CD4-positive, alpha-beta T cell (primary cell): ENCODE data around the gene BMX. TPM values are rescaled to one million over a fixed set of nuclear protein-coding genes. Genes with fewer than 3 reads are reported as not detected.

Source experiments
- ATAC-seq: fragments of 200-7000 bp; cut with Tn5 transposase; one replicate; pipeline ENCODE4 v1.10.0; 2022; ENCODE audit warnings: mild to moderate bottlenecking; ENCODE audit not compliant: poor library complexity
- CTCF ChIA-PET: fragments of 350-600 bp; sonication (Branson Sonifier 250); formaldehyde crosslinking; loops from one replicate; lab custom pipeline; 2021; ENCODE audit warnings: antibody characterized with exemption, inconsistent platforms; lab: Charles Lee
- POLR2A ChIA-PET: fragments of 350-600 bp; sonication (Branson Sonifier 250); formaldehyde crosslinking; loops from one replicate; lab custom pipeline; 2021; ENCODE audit warnings: antibody characterized with exemption, inconsistent platforms; lab: Charles Lee
- DNase-seq, 14 experiments: peaks; one replicate each; pipeline ENCODE4 v3.0.0-alpha.2; 2013 to 2020; ENCODE audit warnings: mixed read lengths in 2 of 14
- H3K27ac ChIP-seq, 2 donors: one replicate each; pipeline versions ENCODE4 v1.5.1 to v1.7.0; 2013; ENCODE audit warnings: low read length in 2 of 2, low read depth in 1 of 2, mild to moderate bottlenecking in 1 of 2
- H3K27me3 ChIP-seq, 2 experiments: 1 replicate in 1 of 2; 2 replicates in 1 of 2; pipeline versions ENCODE4 v1.6.1 to v1.7.0; 2013; ENCODE audit warnings: low read length in 2 of 2, control low read depth in 1 of 2, mild to moderate bottlenecking in 1 of 2, moderate library complexity in 1 of 2; ENCODE audit not compliant: insufficient read depth in 2 of 2, control insufficient read depth in 1 of 2
- H3K36me3 ChIP-seq: one replicate; pipeline ENCODE4 v1.6.1; 2013; ENCODE audit warnings: low read length, control low read depth; ENCODE audit not compliant: insufficient read depth
- H3K4me1 ChIP-seq: one replicate; pipeline ENCODE4 v1.6.1; 2013; ENCODE audit warnings: low read length, control low read depth; ENCODE audit not compliant: insufficient read depth
- H3K4me3 ChIP-seq: one replicate; pipeline ENCODE4 v1.5.1; 2013; ENCODE audit warnings: mild to moderate bottlenecking, low read length, moderate library complexity
- H3K9me3 ChIP-seq, 2 experiments: 1 replicate in 1 of 2; 2 replicates in 1 of 2; pipeline versions ENCODE4 v1.6.1 to v1.7.0; 2013; ENCODE audit warnings: low read length in 2 of 2, mild to moderate bottlenecking in 2 of 2, control low read depth in 1 of 2, moderate library complexity in 1 of 2; ENCODE audit not compliant: control insufficient read depth in 1 of 2, insufficient read depth in 1 of 2
- H3K27ac Mint-ChIP-seq: one replicate; pipeline ENCODE4 v1.8.0; 2020; ENCODE audit warnings: mixed read lengths
- H3K27me3 Mint-ChIP-seq: one replicate; pipeline ENCODE4 v1.8.0; 2021; ENCODE audit warnings: mixed read lengths
- H3K36me3 Mint-ChIP-seq: one replicate; pipeline ENCODE4 v1.8.0; 2021; ENCODE audit warnings: low read depth, mixed read lengths
- H3K4me1 Mint-ChIP-seq: one replicate; pipeline ENCODE4 v1.8.0; 2021; ENCODE audit warnings: low read depth, mixed read lengths
- H3K4me3 Mint-ChIP-seq: one replicate; pipeline ENCODE4 v1.8.0; 2020; ENCODE audit warnings: mild to moderate bottlenecking, mixed read lengths
- H3K9me3 Mint-ChIP-seq: one replicate; pipeline ENCODE4 v1.8.0; 2020; ENCODE audit warnings: mixed read lengths
- intact Hi-C, 2 experiments: fragments of 100-400 bp; cut with DNase I in 1 of 2; cut with micrococcal nuclease in 1 of 2; formaldehyde crosslinking; loops; one replicate each; pipeline versions ENCODE4 v1.15.1 to v1.9.0; 2023 to 2025; cut with DNase I, micrococcal nuclease
- total RNA-seq, 174 experiments: library from RNA in 2 of 174; stranded (reverse) in 2 of 174; gene quantifications; one replicate each; pipeline ENCODE4 v1.2.3 and lab custom pipeline; 2021 to 2026
- TF ChIP-seq, protein P1 (sequence below): fragments of 200-600 bp; IDR thresholded peaks from one replicate; pipeline ENCODE4 v1.8.0; 2022; ENCODE audit warnings: antibody characterized with exemption, mild to moderate bottlenecking

BMX gene
- total RNA-seq, 2 experiments from 2014 or later, result not detected

DNA sequence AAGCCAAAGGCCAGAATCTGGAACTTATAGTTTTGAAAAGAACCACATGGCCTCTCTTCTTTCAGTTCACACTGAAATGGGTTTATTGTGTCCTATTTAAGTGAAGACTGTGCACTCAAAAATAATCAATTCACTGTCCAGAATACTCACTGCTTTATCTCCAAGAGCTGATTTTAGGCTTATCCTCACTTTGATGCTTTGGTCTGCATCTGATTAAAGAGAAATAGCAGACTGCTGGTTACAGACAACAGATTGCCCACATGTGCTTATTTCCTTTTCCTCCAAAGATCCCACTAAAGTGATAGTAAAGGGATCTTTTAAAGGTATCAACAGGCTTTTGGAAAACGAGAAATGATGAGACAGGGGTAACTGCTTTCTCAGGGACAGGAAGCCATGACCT lies 69.5 kb downstream of the BMX start:
- Histone ChIP-seq H3K9me3 (no peaks in the 10 kb centered on the region), H3K27me3 (peaks cover 0 to 4% of the 10 kb centered on the region in 2 experiments), H3K4me3 (no peak overlapping the region), H3K27ac (no peak overlapping the region), H3K36me3 (no peaks in the 10 kb centered on the region), H3K4me1 (no peaks in the 10 kb centered on the region)
- no peak overlapping the region for H3K4me3 Mint-ChIP-seq
- DNase-seq (no peak), ATAC-seq (no peak)
- no peaks in the 10 kb centered on the region for H3K4me1 Mint-ChIP-seq
- no peak overlapping the region for H3K27ac Mint-ChIP-seq
- no peaks in the 10 kb centered on the region for H3K36me3 Mint-ChIP-seq
- H3K27me3 Mint-ChIP-seq, result peaks cover 22% of the 10 kb centered on the region
- CTCF ChIA-PET, result no interaction called here
- TF ChIP-seq, protein P1, sequence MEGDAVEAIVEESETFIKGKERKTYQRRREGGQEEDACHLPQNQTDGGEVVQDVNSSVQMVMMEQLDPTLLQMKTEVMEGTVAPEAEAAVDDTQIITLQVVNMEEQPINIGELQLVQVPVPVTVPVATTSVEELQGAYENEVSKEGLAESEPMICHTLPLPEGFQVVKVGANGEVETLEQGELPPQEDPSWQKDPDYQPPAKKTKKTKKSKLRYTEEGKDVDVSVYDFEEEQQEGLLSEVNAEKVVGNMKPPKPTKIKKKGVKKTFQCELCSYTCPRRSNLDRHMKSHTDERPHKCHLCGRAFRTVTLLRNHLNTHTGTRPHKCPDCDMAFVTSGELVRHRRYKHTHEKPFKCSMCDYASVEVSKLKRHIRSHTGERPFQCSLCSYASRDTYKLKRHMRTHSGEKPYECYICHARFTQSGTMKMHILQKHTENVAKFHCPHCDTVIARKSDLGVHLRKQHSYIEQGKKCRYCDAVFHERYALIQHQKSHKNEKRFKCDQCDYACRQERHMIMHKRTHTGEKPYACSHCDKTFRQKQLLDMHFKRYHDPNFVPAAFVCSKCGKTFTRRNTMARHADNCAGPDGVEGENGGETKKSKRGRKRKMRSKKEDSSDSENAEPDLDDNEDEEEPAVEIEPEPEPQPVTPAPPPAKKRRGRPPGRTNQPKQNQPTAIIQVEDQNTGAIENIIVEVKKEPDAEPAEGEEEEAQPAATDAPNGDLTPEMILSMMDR, result no peak
- intact Hi-C loops, result no loop called here
- H3K9me3 Mint-ChIP-seq, result no peaks in the 10 kb centered on the region
- POLR2A ChIA-PET, result no interaction called here

DNA sequence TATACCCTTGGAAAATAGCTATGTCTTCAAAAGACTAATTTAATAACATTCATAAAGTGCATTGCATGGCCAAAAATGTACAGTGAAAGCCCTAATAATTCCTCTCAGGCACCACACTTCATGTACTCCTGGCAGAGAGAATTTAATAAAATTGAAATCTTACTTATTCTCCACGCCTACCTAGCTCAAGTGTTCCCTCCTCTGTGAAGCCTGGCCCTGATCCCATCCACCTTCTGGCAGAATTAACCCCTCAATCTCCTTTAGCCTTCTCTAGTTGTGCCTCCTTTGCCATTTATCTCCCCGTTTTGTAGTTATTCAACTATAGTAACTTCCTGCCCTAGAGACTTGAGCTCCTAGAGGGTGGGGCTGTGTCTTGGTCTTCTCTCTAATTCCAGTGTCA lies 73.4 kb downstream of the BMX start:
- ATAC-seq, result no peak
- Mint-ChIP-seq H3K36me3 (no peaks in the 10 kb centered on the region), H3K27ac (no peak overlapping the region), H3K27me3 (peaks cover 4% of the 10 kb centered on the region), H3K4me1 (no peaks in the 10 kb centered on the region), H3K4me3 (no peak overlapping the region), H3K9me3 (no peaks in the 10 kb centered on the region)
- TF ChIP-seq, protein P1, result no peak
- ChIA-PET POLR2A (no interaction called here), CTCF (no interaction called here)
- H3K4me3 ChIP-seq, result no peak overlapping the region
- no peak overlapping the region for H3K27ac ChIP-seq
- no peaks in the 10 kb centered on the region for H3K9me3 ChIP-seq
- DNase-seq, result no peak
- intact Hi-C loops, result no loop called here
- H3K27me3 ChIP-seq, result peaks cover 0 to 4% of the 10 kb centered on the region in 2 experiments
- no peaks in the 10 kb centered on the region for H3K36me3 ChIP-seq
- H3K4me1 ChIP-seq, result no peaks in the 10 kb centered on the region

DNA sequence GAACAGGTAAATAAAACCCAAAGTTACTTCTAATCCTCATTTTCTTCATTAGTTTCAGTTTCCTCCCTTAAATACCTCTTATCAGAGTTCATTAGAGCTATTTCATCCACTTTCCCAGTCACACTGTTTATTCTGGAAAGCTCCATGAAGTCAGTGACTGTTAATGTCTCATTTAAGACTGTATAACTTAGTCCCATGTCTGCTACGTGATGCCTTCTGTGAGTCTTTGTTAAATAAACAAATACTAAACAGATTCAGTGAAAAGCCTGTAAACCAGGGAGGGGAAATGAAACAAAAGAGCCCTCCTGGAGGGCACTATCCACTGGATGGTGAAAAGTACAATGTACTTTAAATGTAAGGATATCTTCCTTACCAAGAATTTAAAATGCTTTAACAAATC lies 75.4 kb downstream of the BMX start:
- Histone ChIP-seq H3K9me3 (no peaks in the 10 kb centered on the region), H3K4me3 (no peak overlapping the region), H3K27ac (no peak overlapping the region), H3K27me3 (peaks cover 0 to 4% of the 10 kb centered on the region in 2 experiments), H3K36me3 (no peaks in the 10 kb centered on the region), H3K4me1 (no peaks in the 10 kb centered on the region)
- peaks cover 4% of the 10 kb centered on the region for H3K27me3 Mint-ChIP-seq
- H3K36me3 Mint-ChIP-seq, result no peaks in the 10 kb centered on the region
- H3K4me1 Mint-ChIP-seq, result no peaks in the 10 kb centered on the region
- DNase-seq (no peak), ATAC-seq (no peak)
- intact Hi-C loops, result no loop called here
- H3K27ac Mint-ChIP-seq, result no peak overlapping the region
- no peak overlapping the region for H3K4me3 Mint-ChIP-seq
- TF ChIP-seq, protein P1, result no peak
- no peaks in the 10 kb centered on the region for H3K9me3 Mint-ChIP-seq
- CTCF ChIA-PET, result no interaction called here
- POLR2A ChIA-PET, result no interaction called here
